Measurements from ENCODE around the gene EPHB2. TPM values are rescaled to one million over a fixed set of nuclear protein-coding genes. Genes with fewer than 3 reads are reported as not detected.

The EPHB2 gene
- total RNA-seq, 1 donor from 2014 or later, result not detected

GRCh38 chr1:22798083-22798482 is 87.4 kb downstream of the EPHB2 start:
- H3K4me1 Mint-ChIP-seq (ENCODE audit: low read depth), result no peaks in the 10 kb centered on the region
- no peak for DNase-seq (ENCODE audit: low spot score)
- no peaks in the 10 kb centered on the region for H3K9me3 Mint-ChIP-seq
- no peak overlapping the region for H3K27ac Mint-ChIP-seq
- H3K27me3 Mint-ChIP-seq (ENCODE audit: low read depth), result no peaks in the 10 kb centered on the region
- intact Hi-C loops (cut with micrococcal nuclease), result no loop called here
- H3K36me3 Mint-ChIP-seq (ENCODE audit: low read depth), result no peaks in the 10 kb centered on the region
- H3K4me3 Mint-ChIP-seq (ENCODE audit: low read depth), result no peak overlapping the region

- DNase-seq (ENCODE audit: low spot score), result no peak
- Mint-ChIP-seq H3K27me3 (ENCODE audit: low read depth) (no peaks in the 10 kb centered on the region), H3K9me3 (no peaks in the 10 kb centered on the region), H3K36me3 (ENCODE audit: low read depth) (no peaks in the 10 kb centered on the region), H3K4me3 (ENCODE audit: low read depth) (no peak overlapping the region), H3K27ac (no peak overlapping the region), H3K4me1 (ENCODE audit: low read depth) (no peaks in the 10 kb centered on the region)
- intact Hi-C loops (cut with micrococcal nuclease), result no loop called here
Measured at GRCh38 chr1:22799971-22800370, 89.3 kb downstream of the EPHB2 start.

GRCh38 chr1:22800629-22801028 is 90.0 kb downstream of the EPHB2 start:
- no peak overlapping the region for H3K27ac Mint-ChIP-seq
- intact Hi-C loops (cut with micrococcal nuclease), result no loop called here
- no peak overlapping the region for H3K4me3 Mint-ChIP-seq (ENCODE audit: low read depth)
- no peaks in the 10 kb centered on the region for H3K36me3 Mint-ChIP-seq (ENCODE audit: low read depth)
- no peaks in the 10 kb centered on the region for H3K27me3 Mint-ChIP-seq (ENCODE audit: low read depth)
- no peaks in the 10 kb centered on the region for H3K4me1 Mint-ChIP-seq (ENCODE audit: low read depth)
- H3K9me3 Mint-ChIP-seq, result no peaks in the 10 kb centered on the region
- no peak for DNase-seq (ENCODE audit: low spot score)

- H3K4me3 Mint-ChIP-seq (ENCODE audit: low read depth), result no peak overlapping the region
- intact Hi-C loops (cut with micrococcal nuclease), result no loop called here
- no peaks in the 10 kb centered on the region for H3K9me3 Mint-ChIP-seq
- no peak for DNase-seq (ENCODE audit: low spot score)
- H3K27ac Mint-ChIP-seq, result no peak overlapping the region
- H3K27me3 Mint-ChIP-seq (ENCODE audit: low read depth), result no peaks in the 10 kb centered on the region
- H3K36me3 Mint-ChIP-seq (ENCODE audit: low read depth), result no peaks in the 10 kb centered on the region
- H3K4me1 Mint-ChIP-seq (ENCODE audit: low read depth), result no peaks in the 10 kb centered on the region
Measured at GRCh38 chr1:22801347-22801746, 90.7 kb downstream of the EPHB2 start.

- no peak overlapping the region for H3K27ac Mint-ChIP-seq
- no peak overlapping the region for H3K4me3 Mint-ChIP-seq (ENCODE audit: low read depth)
- H3K9me3 Mint-ChIP-seq, result no peaks in the 10 kb centered on the region
- H3K36me3 Mint-ChIP-seq (ENCODE audit: low read depth), result no peaks in the 10 kb centered on the region
- no peak for DNase-seq (ENCODE audit: low spot score)
- H3K4me1 Mint-ChIP-seq (ENCODE audit: low read depth), result no peaks in the 10 kb centered on the region
- H3K27me3 Mint-ChIP-seq (ENCODE audit: low read depth), result no peaks in the 10 kb centered on the region
- intact Hi-C loops (cut with micrococcal nuclease), result no loop called here
Measured at GRCh38 chr1:22801761-22802160, 91.1 kb downstream of the EPHB2 start.

- Mint-ChIP-seq H3K27ac (no peak overlapping the region), H3K4me3 (ENCODE audit: low read depth) (no peak overlapping the region), H3K27me3 (ENCODE audit: low read depth) (no peaks in the 10 kb centered on the region), H3K4me1 (ENCODE audit: low read depth) (no peaks in the 10 kb centered on the region), H3K36me3 (ENCODE audit: low read depth) (no peaks in the 10 kb centered on the region), H3K9me3 (no peaks in the 10 kb centered on the region)
- intact Hi-C loops (cut with micrococcal nuclease), result no loop called here
- DNase-seq (ENCODE audit: low spot score), result no peak
Measured at GRCh38 chr1:22803833-22804232, 93.2 kb downstream of the EPHB2 start.

GRCh38 chr1:22804406-22804805 is 93.8 kb downstream of the EPHB2 start:
- Mint-ChIP-seq H3K4me1 (ENCODE audit: low read depth) (no peaks in the 10 kb centered on the region), H3K9me3 (no peaks in the 10 kb centered on the region), H3K27me3 (ENCODE audit: low read depth) (no peaks in the 10 kb centered on the region), H3K27ac (no peak overlapping the region), H3K4me3 (ENCODE audit: low read depth) (no peak overlapping the region), H3K36me3 (ENCODE audit: low read depth) (no peaks in the 10 kb centered on the region)
- no peak for DNase-seq (ENCODE audit: low spot score)
- intact Hi-C loops (cut with micrococcal nuclease), result no loop called here

- intact Hi-C loops (cut with micrococcal nuclease), result no loop called here
- Mint-ChIP-seq H3K4me3 (ENCODE audit: low read depth) (no peak overlapping the region), H3K9me3 (no peaks in the 10 kb centered on the region), H3K4me1 (ENCODE audit: low read depth) (no peaks in the 10 kb centered on the region), H3K27ac (no peak overlapping the region), H3K36me3 (ENCODE audit: low read depth) (no peaks in the 10 kb centered on the region), H3K27me3 (ENCODE audit: low read depth) (no peaks in the 10 kb centered on the region)
- no peak for DNase-seq (ENCODE audit: low spot score)
Measured at GRCh38 chr1:22804969-22805671, 94.5 kb downstream of the EPHB2 start.

GRCh38 chr1:22805672-22806038 is 95.0 kb downstream of the EPHB2 start:
- no peak for DNase-seq (ENCODE audit: low spot score)
- no peak overlapping the region for H3K4me3 Mint-ChIP-seq (ENCODE audit: low read depth)
- no peaks in the 10 kb centered on the region for H3K9me3 Mint-ChIP-seq
- intact Hi-C loops (cut with micrococcal nuclease), result no loop called here
- H3K27me3 Mint-ChIP-seq (ENCODE audit: low read depth), result no peaks in the 10 kb centered on the region
- no peak overlapping the region for H3K27ac Mint-ChIP-seq
- H3K36me3 Mint-ChIP-seq (ENCODE audit: low read depth), result no peaks in the 10 kb centered on the region
- H3K4me1 Mint-ChIP-seq (ENCODE audit: low read depth), result no peaks in the 10 kb centered on the region

GRCh38 chr1:22806584-22806983 is 95.9 kb downstream of the EPHB2 start:
- Mint-ChIP-seq H3K27ac (no peak overlapping the region), H3K36me3 (ENCODE audit: low read depth) (no peaks in the 10 kb centered on the region), H3K4me1 (ENCODE audit: low read depth) (no peaks in the 10 kb centered on the region), H3K27me3 (ENCODE audit: low read depth) (no peaks in the 10 kb centered on the region), H3K4me3 (ENCODE audit: low read depth) (no peak overlapping the region), H3K9me3 (no peaks in the 10 kb centered on the region)
- intact Hi-C loops (cut with micrococcal nuclease), result no loop called here
- DNase-seq (ENCODE audit: low spot score), result no peak

- Mint-ChIP-seq H3K36me3 (ENCODE audit: low read depth) (no peaks in the 10 kb centered on the region), H3K4me3 (ENCODE audit: low read depth) (no peak overlapping the region), H3K4me1 (ENCODE audit: low read depth) (no peaks in the 10 kb centered on the region), H3K9me3 (no peaks in the 10 kb centered on the region), H3K27ac (no peak overlapping the region), H3K27me3 (ENCODE audit: low read depth) (no peaks in the 10 kb centered on the region)
- intact Hi-C loops (cut with micrococcal nuclease), result no loop called here
- no peak for DNase-seq (ENCODE audit: low spot score)
Measured at GRCh38 chr1:22807340-22807739, 96.7 kb downstream of the EPHB2 start.

GRCh38 chr1:22808186-22808675 is 97.6 kb downstream of the EPHB2 start:
- H3K9me3 Mint-ChIP-seq, result no peaks in the 10 kb centered on the region
- no peak overlapping the region for H3K4me3 Mint-ChIP-seq (ENCODE audit: low read depth)
- intact Hi-C loops (cut with micrococcal nuclease), result no loop called here
- H3K27me3 Mint-ChIP-seq (ENCODE audit: low read depth), result no peaks in the 10 kb centered on the region
- H3K4me1 Mint-ChIP-seq (ENCODE audit: low read depth), result no peaks in the 10 kb centered on the region
- DNase-seq (ENCODE audit: low spot score), result no peak
- no peak overlapping the region for H3K27ac Mint-ChIP-seq
- H3K36me3 Mint-ChIP-seq (ENCODE audit: low read depth), result no peaks in the 10 kb centered on the region

- no peaks in the 10 kb centered on the region for H3K4me1 Mint-ChIP-seq (ENCODE audit: low read depth)
- no peaks in the 10 kb centered on the region for H3K27me3 Mint-ChIP-seq (ENCODE audit: low read depth)
- no peaks in the 10 kb centered on the region for H3K36me3 Mint-ChIP-seq (ENCODE audit: low read depth)
- no peak overlapping the region for H3K27ac Mint-ChIP-seq
- DNase-seq (ENCODE audit: low spot score), result no peak
- no peak overlapping the region for H3K4me3 Mint-ChIP-seq (ENCODE audit: low read depth)
- no peaks in the 10 kb centered on the region for H3K9me3 Mint-ChIP-seq
- intact Hi-C loops (cut with micrococcal nuclease), result no loop called here
Measured at GRCh38 chr1:22808676-22809483, 98.2 kb downstream of the EPHB2 start.

All from activated T-helper 2 cell treated with anti-CD3 and anti-CD28 coated beads, Interferon-gamma antibody, Interleukin-2, Interleukin-4, amounts not matched to agents 10 μg/mL and 5 μg/mL and 100 μg/mL, durations not matched to agents 14 hours and 24 hours and 36 hours (primary cell).